ENCODE results near the gene ADGRL2. TPM values are rescaled to one million over a fixed set of nuclear protein-coding genes. Genes with fewer than 3 reads are reported as not detected.

The ADGRL2 gene
- total and polyA plus RNA-seq, 2 donors (not counting 3 experiments of a cell fraction or from before 2014, with no cell fraction given) = 32.7 to 46.1 TPM

DNA sequence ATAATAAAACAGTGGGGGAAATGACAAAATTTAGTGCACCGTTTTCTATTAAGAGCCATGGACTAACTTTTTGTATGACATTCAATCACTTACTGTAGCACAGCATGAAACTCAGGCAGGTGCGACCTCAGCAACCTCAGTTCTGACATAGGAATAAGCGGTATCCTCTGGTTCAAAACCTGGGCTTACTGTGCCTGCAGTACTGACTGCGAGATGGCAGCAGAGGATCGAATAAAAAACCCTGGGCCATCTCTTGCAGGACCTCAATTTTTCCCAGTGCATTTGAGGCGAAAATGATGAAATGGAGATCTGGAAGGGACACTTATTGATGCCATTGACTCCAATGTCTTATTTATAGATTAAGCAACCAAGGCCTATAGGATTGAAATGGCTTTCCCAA lies 214.7 kb downstream of the ADGRL2 start:
- Histone ChIP-seq H2AFZ (ENCODE audit: low read depth, low read length) (no peak overlapping the region), H3K4me1 (ENCODE audit: control insufficient read depth, extremely low read depth, insufficient read depth, low read length) (no peaks in the 10 kb centered on the region), H3K27me3 (ENCODE audit: control insufficient read depth in 2 of 2, insufficient read depth in 2 of 2, low read length in 2 of 2) (peaks cover 0 to 2% of the 10 kb centered on the region in 2 experiments), H3K9ac (replicated peaks; ENCODE audit: extremely low read depth, insufficient read depth, low read length) (no peak overlapping the region), H3K36me3 (ENCODE audit: control insufficient read depth in 2 of 2, extremely low read depth in 1 of 2, insufficient read depth in 2 of 2, low read length in 2 of 2) (no peaks in the 10 kb centered on the region), H3K4me3 (replicated peaks in 1 of 3; ENCODE audit: insufficient read depth in 1 of 3, low read depth in 1 of 3, low read length in 3 of 3) (no peak overlapping the region), H3K79me2 (ENCODE audit: control insufficient read depth, insufficient read depth, low read length) (no peaks in the 10 kb centered on the region), H3K9me1 (replicated peaks; ENCODE audit: control insufficient read depth, extremely low read depth, insufficient read depth, low read length) (no peaks in the 10 kb centered on the region), H3K9me3 (replicated peaks; ENCODE audit: control insufficient read depth, insufficient read depth, low read length) (no peaks in the 10 kb centered on the region), H4K20me1 (replicated peaks; ENCODE audit: control insufficient read depth, extremely low read depth, insufficient read depth, low read length) (no peaks in the 10 kb centered on the region), H3K27ac (ENCODE audit: insufficient read depth, low read depth, low read length) (no peak overlapping the region), H3K4me2 (ENCODE audit: insufficient read depth, low read length) (no peak overlapping the region)
- DNase-seq (ENCODE audit: low read depth, low spot score) (no peak), FAIRE-seq (no peak)
- TF ChIP-seq CTCF (IDR thresholded peaks at IDR 0.05; ENCODE audit: extremely low read depth in 1 of 2, insufficient read depth in 1 of 2, low read depth in 1 of 2, low read length in 2 of 2) (no peak), GATA2 (IDR thresholded peaks at IDR 0.05; ENCODE audit: insufficient read depth, insufficient read length, low read depth, low read length) (no peak), POLR2AphosphoS5 (IDR thresholded peaks at IDR 0.05; ENCODE audit: insufficient read depth, low read depth, low read length) (no peak), FOS (IDR thresholded peaks at IDR 0.05; ENCODE audit: borderline replicate concordance, insufficient read depth, low read length) (no peak), JUN (IDR thresholded peaks at IDR 0.05; ENCODE audit: borderline replicate concordance, insufficient read depth, insufficient read length, low read depth) (no peak), MYC (IDR thresholded peaks at IDR 0.05; ENCODE audit: low read depth, low read length) (no peak), POLR2A (IDR thresholded peaks at IDR 0.05; ENCODE audit: low read depth, low read length) (no peak), EZH2 (IDR thresholded peaks at IDR 0.05; ENCODE audit: borderline replicate concordance, low read depth, low read length, severe bottlenecking) (no peak)
- TF ChIP-seq, protein P1, sequence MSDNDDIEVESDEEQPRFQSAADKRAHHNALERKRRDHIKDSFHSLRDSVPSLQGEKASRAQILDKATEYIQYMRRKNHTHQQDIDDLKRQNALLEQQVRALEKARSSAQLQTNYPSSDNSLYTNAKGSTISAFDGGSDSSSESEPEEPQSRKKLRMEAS (IDR thresholded peaks at IDR 0.05; ENCODE audit: insufficient read depth, insufficient read length) = no peak
- no TSS peak for BruUV-seq (replicated peaks)
- intact Hi-C loops (cut with micrococcal nuclease) = no loop called here
- POLR2A ChIA-PET = no interaction called here
- CTCF ChIA-PET = no interaction called here
- dilution Hi-C loops (cut with MboI; ENCODE audit: extremely low pct_ligation_motif_present, low sequenced_read_pairs) = no loop called here
